Left renal cortex interstitium (tissue), 4 donors: Measurements from ENCODE around the gene SOX10. TPM values are rescaled to one million over a fixed set of nuclear protein-coding genes. Genes with fewer than 3 reads are reported as not detected.

Experiments
- DNase-seq, 4 donors: peaks; one replicate each; pipeline ENCODE4 v3.0.0-alpha.2; 2013; ENCODE audit warnings: low read depth in 4 of 4, low spot score in 2 of 4, missing footprints in 1 of 4
- polyA plus RNA-seq, 4 donors: library from polyadenylated mRNA; unstranded; fragments of 120-200 nt; gene quantifications; one replicate each; pipeline ENCODE4 v1.2.1, GENCODE V29; 2013; ENCODE audit not compliant: insufficient read length in 4 of 4

SOX10 gene
- polyA plus RNA-seq: 1 to 10 TPM; 1.0 to 2.1 (median 1.2) TPM

DNA sequence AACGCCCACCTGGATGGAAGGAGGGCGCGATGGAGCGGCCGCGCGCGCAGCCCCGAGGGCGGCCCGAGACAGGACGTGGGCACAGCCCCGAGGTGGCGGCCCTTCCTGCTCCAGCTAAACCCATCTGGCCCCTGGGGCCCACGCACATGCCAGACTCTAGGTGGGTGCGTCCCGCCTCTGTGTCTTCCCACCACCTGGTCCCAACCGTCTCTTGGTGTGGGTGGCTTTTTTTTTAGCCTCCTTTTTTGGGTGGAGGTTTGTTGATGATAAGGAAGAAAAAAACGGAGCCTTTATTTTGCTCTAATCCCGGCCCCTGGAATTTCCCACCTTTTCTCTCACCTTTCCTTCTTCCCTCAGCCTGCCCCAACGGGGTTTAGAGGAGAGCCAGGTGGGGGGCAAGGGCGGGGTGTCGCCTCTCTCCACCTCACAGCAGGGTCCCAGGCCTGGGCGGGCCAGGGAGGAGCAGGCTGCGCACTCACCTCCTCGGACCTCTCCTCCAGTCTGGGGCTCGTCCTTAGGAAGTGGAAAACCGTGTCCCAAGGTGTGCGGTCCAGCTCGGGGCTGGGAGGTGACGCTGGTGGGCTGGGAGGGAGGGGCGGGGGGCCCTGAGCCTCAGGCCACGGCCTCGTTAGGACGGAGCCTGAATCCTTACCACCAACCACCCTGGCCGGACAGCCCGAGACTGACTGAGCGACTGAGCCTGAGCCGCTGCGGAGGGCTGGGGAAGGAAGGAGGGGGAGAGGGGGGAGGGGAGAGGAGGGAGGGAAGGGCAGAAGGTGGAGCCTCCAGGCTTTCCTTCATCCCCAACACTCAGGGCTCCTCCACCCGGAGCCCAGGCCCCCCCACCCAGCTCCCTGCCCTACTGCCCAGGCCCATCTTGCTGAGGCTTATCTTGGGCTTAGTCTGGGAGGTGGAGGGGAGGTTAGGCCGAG lies at the start of gene SOX10:
Gene SOX10 (minus strand): TSS at position 696 of the 932 bp plus-strand sequence. CDS start 771 bp downstream, outside the sequence.
- DNase-seq: no peak

DNA sequence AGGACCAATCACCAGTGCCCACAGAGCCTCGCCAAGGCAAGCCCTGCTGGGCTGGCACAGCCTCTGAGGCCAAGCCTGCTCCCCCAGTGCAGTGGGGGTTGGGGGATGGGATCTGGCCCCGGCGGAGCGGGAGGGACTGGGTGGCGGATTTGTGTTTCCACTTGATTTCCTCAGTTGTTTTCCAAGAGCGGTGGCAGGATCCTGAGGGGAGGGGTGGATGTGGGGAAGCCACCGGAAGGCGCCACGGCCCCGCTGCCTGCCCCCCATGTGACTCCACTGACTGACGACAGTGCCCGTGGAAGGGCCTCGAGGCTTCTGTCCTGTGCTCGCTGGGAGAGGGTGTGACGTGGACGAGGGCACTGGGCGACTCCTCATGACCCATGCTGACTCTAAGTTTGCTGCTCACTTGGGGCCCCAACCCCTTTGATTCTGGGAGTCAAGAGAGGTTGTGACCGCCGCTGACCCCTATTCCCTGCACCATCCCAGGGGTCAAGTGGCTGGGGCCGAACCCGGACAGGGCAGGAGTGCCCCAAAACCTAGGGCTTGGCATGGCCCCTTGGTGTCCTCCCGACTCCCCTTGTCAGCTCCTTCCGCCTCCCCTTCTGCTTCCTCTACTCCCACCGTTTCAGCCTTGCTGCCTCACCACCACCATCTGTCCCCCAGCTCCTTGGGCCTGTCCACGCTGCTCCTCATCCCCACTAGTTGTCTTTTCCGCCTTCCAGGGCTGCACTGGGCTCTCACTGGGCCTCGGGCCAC lies 49.3 kb upstream of the SOX10 start:
- DNase-seq: no peak

DNA sequence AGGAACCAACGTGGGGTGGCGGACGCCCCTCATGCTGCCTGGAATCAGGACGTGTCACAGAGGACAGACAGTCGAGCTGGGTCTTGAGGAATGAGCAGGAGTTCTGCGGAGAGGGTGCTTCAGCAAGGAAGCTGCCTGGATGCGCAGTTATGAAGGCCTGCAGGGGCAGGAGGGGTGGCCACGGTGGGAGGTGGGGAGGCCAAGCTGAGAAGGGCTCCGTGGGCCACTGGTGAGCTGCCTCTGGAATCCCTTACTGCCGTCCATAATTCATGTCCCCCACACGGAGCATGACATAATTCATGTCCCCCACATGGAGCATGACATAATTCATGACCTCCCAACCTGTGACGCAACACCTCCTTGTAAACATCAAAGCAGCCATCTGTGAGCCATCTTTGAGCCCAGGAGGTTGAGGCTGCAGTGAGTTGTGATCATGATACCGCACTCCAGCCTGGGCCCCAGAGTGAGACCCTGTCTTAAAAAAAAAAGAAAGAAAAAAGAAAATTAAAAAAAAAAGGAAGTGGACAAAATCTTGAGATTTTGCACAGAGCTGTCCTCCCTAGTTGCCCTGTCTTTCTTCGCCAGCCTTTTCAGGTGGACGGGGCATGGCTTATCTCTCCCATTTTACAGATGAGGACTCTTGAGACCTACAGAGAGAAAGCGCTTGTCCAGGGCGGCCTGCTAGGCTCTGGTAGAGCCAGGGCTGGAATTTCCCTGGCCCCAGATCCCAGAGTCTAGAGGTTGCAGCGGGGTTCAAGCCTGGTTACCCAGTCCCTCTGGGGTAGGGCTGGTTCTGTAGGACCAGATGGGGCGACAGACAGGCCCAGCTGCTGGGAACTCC lies 48.5 kb upstream of the SOX10 start:
- no peak for DNase-seq

DNA sequence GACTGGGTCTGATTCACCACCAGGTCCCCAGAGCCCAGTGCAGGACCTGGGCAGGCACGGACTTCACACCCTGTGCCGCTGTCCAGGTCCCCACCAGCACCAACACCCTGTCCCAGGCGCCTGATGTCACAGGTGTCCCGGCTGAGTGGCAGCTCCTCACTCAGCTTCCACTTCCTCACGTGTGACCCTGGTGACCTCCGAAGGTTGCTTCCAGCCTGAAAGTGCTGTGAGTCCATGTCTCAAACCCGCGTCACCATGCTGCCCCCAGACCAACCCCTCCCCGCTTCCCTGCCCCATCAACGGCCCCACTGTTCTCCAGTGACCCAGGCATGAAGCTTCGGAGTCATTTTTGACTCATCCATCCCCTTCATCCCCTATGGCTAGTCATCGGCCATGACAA lies 47.1 kb upstream of the SOX10 start:
- DNase-seq: no peak

DNA sequence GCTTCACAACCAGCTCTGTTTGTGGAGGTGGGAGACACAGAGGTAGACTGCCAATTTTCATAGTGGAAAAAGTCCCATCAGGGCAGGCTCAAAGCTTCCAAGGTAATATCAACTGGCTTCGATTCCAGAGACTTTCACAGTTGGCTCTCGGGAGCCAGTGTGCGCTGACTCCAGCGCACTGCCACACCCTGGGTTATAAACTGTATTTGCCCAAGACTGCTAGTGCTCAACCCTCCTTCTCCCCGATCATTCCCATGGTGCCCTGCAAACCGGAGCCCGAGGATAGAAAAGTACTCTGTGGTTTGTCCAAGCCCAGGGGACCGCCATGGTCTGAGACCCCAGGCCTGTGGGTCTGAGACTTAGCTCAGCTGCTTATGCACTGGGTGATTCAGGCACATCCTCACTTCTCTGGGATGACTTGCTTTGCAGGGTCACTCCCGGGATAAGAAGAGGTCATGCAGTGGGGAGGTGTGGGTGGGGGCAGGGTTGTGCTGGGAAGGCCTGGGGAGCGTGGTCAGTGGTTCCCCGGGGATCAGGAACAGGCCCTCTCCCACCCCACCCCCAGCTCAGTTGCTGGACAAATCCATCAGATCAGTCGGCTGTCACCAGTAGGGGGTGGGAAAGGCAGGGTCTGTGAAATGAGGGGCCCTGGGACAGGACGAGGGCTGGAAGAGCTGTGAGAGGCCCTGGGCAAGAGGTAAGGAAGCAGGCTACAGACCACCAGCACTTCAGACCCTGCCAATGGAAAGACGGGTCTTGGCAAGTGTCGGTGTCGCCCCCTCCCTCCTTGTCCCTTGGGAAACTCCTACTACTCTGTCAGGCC lies 46.2 kb upstream of the SOX10 start:
- DNase-seq: no peak

DNA sequence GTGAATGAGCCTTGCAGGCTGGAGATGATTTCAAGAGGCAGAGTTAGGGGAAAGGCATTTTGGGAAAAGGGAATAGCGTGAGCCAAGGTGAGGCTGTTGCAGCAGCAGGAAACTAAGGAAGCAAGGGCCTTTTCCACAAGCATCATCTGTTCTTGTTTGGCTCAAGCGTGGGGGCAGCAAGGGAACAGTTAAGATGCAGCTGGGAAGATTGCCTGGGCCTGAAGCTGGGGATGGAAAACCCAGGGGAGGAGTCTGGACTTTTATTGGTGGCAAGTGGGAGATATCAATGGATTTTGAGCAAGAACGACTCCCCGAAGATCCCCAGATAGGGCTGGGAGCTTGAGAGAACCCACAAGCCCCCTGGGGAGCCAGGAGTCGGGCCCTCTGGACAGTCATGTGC lies 45.5 kb upstream of the SOX10 start:
- no peak for DNase-seq

DNA sequence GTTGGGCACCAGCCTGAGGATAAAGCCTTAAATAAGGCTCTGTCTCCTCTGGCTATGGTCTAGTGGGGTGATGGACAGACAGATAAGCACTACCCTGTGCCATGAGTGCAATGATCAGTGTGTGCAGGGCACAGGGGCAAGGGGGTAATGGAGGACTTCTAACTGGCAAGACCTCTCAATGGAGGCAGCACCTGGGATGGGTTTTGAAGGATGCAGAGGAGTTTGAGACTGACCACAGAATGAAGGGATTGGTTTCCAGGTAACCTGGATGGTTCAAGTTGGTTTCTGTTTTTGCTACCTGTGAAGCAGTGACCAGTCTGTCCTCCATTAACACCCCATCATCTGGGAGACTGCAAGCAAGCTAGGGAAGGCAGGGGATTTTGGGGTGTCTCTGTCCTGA lies 45.0 kb upstream of the SOX10 start:
- no peak for DNase-seq

DNA sequence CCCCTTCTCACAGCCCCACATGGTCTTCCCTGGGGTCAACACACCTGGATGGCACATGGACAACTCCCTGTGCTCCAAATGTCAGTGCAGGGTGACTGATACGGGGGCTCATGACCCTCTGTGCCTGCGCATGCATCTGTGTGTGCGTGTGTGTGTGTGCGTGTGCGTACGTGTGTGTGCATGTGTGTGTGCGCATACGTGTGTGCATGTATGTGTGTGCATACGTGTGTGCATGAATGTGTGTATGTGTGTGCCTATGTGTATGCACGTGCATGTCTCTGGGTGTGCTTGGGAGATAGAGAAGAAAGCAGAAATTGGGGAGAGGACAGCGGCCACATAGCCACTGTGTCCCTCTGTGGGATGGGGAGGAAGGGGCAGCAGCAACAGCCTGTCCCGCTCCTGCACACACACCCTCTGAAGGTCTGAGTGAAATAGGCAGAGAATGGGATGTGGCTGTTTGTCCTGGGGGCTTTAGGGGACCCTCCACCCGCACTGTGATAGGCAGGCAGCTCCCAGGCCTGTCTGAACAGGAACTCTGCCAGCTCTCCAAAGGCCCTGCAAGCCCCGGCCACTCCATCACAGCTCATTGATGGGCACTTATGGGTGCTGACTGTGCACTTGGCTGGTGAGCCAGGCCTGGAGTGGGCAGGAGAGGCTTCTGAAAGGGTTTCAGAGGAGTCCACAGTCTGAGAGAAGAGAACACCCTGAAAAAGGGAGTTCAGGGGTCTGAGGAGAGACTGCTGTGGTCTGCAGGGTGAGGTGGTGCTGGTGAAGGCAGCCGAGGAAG lies 44.2 kb upstream of the SOX10 start:
- DNase-seq: no peak

DNA sequence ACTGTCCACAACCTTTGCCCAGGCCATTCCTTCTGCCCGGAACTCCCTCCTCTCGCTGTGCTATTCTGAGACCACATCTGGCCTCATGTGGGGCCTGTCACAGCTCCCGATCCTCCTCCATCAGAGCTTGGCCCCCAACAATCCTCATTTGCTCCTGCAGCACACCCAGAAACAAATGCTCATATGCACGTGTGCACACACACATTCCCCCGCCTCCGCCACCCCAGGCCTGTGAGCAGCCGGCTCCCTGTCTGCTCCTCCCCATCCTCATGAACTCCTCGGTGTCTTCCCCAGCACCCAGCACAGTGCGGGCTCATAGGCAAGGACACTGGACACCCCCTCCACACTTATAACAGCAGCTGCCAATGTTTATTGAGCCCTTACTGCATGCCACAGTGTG lies 43.1 kb upstream of the SOX10 start:
- no peak for DNase-seq

DNA sequence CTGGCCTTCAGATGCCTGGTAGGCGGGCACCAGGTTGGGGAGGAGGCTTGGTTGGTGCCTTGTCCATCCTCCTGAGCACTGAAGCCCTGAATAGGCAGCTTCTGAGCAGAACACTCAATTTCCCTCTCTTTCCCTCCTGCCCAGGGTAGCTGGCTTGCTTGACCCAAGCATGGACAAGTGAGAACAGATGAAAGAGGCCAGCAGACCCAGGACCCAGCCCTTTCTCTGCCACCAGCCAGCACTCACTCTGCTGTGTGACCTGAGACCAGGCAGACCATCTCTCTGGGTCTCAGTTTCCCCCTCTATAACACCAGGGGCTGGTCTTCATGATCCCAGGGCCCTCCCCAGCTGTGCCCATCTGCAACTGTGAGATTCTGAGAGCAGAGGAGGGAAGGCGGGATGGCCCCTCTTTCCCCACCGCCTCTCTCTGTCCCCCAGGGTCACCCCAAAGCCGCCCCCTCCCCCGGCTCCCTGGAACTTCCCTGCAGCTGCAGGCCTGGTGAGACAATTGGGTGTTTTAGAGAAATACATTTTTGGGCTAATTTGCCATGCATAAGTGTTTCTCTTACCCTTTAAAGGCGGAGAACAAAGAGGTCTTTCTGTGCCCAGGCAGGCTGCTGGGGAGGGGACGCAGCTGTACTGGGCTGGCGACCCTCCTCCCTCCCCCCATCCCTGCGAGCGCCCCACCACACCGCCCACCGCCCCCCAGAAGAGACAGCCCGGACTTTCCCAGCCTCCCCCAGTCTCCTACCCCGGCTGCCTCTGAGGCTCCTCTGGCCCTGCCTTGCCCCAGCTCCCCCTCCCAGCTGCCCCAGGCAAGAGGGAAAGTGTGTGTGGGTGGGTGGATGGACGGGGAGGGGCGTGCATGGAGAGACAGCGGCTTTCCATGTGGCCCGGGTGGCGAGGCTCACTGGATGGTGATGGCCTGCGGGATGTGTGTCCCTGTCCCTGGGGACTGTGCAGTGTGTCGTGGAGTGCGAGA lies 42.1 kb upstream of the SOX10 start:
- no peak for DNase-seq

DNA sequence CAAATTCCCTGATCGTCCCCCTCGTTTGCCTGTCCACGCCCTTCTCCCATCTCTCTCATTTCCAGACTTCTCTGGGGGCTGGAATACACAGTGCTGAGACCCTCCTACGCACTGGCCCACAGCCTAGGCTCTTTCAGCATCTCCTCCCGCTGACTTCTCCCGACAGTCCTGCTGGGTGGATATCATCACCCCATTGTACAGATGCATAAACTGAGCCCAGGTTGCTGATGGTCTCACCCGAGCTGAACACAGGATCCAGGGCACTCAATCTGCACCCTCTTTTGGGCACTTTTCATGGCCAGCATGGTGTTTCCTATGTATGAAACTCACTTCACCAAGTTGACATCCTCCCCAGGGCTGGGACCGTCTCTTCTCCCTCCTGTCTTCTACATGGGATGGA lies 41.2 kb upstream of the SOX10 start:
- no peak for DNase-seq

DNA sequence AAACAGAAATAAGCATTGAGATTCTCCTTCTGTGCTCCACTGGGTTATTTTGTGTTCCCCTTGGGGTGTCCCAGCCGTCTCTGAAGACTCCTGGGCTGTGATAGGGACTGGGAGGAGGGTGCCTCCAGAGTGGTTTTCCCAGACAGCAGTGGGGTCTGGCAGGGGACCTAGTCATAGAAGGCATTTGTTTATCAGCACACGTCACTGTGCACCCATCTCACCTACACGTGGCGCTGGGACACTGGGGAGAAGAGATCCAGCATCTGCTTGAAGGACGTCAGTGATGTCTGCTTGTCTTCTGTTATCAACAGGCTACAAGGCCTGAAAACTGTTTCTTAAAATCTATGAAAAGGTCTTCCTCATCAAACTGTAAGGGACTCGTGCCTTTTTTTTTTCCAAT lies 38.7 kb upstream of the SOX10 start:
- no peak for DNase-seq

DNA sequence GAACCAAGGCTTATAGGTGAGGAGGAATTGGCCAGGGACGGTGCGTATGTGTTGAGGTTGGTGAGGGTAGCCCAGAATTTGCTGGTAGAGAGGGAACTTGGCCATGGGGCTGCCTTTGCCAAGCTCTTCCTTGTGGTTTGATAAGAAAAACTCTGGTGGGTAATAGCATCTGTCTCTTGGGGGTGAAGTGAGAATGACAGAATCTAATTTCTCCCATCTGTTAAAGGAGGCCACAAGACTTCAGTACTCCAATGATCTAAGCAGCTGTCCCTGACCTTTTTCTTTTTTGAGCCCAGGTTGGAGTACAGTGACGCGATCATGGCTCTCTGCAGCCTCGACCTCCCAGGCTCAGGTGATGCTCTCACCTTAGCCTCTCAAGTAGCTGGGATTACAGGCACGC lies 36.9 kb upstream of the SOX10 start:
- no peak for DNase-seq

DNA sequence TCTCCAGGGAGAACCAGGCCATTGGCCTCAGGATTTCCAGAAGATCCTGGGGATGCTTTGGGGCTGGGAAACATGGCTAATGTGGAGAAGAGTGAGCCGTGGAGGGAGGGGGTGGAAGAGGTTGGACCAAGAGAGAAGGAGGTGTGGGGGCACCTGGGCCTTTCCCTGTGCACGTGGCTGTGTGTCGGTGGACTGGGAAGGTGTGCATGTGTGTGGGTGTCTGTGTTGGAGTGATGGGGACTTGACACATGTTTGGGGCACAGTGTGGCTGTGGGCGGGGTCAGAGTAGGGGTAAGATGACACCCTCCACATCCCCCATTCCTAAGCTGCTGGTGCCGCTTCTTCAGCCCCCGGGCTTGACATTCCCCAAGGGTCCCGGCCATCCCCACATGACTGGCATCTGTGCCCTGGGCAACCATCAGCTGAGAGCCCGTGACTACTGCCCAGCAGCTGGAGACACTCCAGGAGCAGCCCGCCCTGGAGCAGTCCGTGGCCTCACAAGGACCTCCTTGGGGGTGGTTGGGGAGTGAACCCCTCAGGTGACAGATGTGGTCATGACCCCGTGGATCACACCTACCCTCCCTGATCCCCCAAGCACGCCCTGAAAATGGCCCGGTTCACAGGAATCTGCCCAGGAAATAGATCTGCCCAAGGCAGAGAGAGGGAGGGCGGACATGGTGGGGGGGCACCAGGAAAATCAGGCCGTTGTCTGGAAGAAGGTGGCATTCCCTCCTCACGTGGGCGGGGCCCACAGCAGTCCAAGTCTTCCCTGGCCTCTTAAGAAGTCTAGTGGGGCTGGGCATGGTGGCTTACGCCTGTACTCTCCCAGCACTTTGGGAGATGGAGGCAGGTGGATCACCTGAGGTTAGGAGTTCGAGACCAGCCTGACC lies 34.8 kb upstream of the SOX10 start:
- no peak for DNase-seq

DNA sequence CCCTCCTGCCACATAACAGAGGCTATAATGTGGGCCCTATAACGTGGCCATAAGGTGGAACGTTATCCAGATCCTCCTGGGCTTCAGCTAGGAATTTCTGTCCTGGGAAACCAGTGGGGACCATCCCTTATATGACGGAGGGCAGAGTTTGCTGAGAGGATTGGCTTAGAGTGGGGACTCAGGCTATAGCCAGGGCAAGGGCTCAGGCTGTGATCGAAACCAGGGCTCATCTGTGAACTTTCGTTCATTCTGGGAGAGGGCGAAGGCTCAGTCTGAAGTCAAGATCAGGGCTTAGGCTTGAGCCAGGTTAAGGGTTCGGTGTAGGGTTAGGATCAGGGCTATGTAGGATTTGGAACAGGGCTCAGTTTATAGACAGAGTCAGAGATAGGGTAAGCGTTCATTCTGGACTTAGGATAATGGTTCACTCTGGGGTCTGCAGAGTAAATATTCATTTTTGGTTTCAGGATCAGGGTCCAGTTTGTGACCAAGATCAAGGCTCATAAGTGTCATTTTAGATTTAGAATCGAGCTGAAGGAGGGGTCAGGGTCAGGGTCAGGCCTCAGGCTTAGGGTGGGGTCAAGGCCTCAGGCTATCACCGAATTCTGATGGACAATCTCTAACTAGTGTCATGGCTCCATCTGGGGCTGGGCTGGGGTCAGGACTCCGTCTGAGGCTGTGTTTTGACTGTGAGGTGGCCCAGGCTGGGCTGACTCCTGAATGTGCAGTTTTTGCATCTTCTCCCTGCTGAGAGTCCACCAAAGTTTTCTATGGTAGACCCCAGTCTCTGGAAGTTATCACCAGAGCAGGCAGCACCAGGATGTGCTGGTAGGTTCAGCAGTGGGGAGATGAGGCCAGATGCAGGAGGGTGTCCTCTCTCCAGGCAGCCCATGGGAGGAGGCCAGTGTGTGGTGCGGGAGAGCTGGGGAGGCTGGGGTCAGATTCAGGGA lies 33.9 kb upstream of the SOX10 start:
- no peak for DNase-seq
